B cell (primary cell): Measurements from ENCODE around the gene KRT73.

Experiments used
- EZH2 ChIP-seq: IDR thresholded peaks from 2 replicates; pipeline ENCODE4 v1.6.1; 2012; ENCODE audit warnings: borderline replicate concordance, low read depth, mild to moderate bottlenecking, moderate library complexity, low read length; ENCODE audit not compliant: insufficient read depth, poor library complexity, severe bottlenecking
- TF ChIP-seq, protein P1 (sequence below): fragments of 200-600 bp; IDR thresholded peaks from one replicate; pipeline ENCODE4 v1.8.0; 2022; ENCODE audit warnings: antibody characterized with exemption, mild to moderate bottlenecking

DNA sequence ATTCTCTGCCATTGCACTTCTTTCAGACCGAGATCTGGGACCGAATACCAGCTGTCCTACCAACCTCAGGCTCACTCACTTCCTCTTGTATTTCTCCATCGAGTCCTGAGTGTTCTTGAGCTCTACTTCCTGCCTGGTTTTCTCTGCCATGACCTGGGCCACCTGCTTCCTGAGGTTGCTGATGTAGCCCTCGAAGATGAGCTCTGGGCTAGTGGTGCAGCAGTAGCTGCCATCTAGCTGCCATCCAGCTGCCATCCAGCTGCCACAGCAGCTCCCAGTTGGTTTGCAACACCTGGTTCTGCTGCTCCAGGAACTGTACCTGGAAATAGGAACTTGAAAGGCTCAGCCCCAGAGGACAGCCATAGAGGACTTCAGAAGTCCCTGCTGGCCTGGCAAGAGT lies 15.0 kb upstream of the KRT73 start:
- TF ChIP-seq EZH2: no peak
- TF ChIP-seq, protein P1, sequence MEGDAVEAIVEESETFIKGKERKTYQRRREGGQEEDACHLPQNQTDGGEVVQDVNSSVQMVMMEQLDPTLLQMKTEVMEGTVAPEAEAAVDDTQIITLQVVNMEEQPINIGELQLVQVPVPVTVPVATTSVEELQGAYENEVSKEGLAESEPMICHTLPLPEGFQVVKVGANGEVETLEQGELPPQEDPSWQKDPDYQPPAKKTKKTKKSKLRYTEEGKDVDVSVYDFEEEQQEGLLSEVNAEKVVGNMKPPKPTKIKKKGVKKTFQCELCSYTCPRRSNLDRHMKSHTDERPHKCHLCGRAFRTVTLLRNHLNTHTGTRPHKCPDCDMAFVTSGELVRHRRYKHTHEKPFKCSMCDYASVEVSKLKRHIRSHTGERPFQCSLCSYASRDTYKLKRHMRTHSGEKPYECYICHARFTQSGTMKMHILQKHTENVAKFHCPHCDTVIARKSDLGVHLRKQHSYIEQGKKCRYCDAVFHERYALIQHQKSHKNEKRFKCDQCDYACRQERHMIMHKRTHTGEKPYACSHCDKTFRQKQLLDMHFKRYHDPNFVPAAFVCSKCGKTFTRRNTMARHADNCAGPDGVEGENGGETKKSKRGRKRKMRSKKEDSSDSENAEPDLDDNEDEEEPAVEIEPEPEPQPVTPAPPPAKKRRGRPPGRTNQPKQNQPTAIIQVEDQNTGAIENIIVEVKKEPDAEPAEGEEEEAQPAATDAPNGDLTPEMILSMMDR: no peak
